Skeletal muscle cell (primary cell): ENCODE results near the gene WNK1.
A peak's percentile ranks its signal among the peaks of the same experiment; 100 is the strongest.
"Not testable (repeated sequence)": the region's sequence is repeated elsewhere in the genome, so short reads cannot be mapped to it uniquely, and the experiment has no call there.

ENCODE experiments used
- DNase-seq: peaks from one replicate; pipeline ENCODE4 v3.0.0-alpha.2; 2010; ENCODE audit warnings: low read depth
- H3K4me3 ChIP-seq: 2 replicates; pipeline ENCODE4 v1.5.1; 2011; ENCODE audit warnings: low read depth, mild to moderate bottlenecking, control low read depth, low read length, moderate library complexity

Gene WNK1

GRCh38 chr12:848173-848865 lies 95.9 kb downstream of the WNK1 start:
- DNase-seq, result no peak
- no peak overlapping the region for H3K4me3 ChIP-seq

GRCh38 chr12:848882-849527 lies 96.6 kb downstream of the WNK1 start:
- H3K4me3 ChIP-seq, result no peak overlapping the region
- DNase-seq, result no peak

DNA sequence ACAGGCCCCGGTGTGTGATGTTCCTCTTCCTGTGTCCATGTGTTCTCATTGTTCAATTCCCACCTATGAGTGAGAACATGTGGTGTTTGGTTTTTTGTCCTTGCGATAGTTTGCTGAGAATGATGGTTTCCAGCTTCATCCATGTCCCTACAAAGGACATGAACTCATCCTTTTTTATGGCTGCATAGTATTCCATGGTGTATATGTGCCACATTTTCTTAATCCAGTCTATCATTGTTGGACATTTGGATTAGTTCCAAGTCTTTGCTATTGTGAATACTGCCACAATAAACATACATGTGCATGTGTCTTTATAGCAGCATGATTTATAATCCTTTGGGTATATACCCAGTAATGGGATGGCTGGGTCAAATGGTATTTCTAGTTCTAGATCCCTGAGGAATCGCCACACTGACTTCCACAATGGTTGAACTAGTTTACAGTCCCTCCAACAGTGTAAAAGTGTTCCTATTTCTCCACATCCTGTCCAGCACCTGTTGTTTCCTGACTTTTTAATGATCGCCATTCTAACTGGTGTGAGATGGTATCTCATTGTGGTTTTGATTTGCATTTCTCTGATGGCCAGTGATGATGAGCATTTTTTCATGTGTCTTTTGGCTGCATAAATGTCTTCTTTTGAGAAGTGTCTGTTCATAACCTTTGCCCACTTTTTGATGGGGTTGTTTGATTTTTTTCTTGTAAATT lies 97.5 kb downstream of the WNK1 start:
- DNase-seq, H3K4me3 ChIP-seq: not testable (repeated sequence)

GRCh38 chr12:851343-851742 lies 99.0 kb downstream of the WNK1 start:
- no peak overlapping the region for H3K4me3 ChIP-seq
- DNase-seq, result peak; percentile 16

DNA sequence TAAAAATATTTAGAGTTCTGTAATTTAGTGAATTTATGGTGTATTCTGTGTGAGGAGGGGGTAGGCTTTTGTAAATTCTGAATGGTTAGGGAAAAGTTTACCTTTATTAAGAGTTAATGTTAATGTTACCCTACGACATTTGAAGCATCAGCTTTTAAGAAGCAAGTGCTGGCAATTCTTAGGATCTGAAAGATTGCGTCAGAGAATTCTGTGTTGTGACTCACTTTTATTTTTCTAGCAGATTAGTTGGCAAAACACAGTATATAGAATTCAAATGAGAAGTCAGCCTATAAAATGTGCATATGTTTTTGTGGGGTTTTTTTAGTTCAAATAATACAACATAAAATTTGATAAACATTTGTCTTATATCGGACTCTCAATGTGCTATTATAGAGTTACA lies 99.5 kb downstream of the WNK1 start:
- DNase-seq, result peak; percentile 37
- no peak overlapping the region for H3K4me3 ChIP-seq

- DNase-seq, result no peak
- H3K4me3 ChIP-seq, result no peak overlapping the region
Observed at GRCh38 chr12:852864-853263, 100.5 kb downstream of the WNK1 start.

DNA sequence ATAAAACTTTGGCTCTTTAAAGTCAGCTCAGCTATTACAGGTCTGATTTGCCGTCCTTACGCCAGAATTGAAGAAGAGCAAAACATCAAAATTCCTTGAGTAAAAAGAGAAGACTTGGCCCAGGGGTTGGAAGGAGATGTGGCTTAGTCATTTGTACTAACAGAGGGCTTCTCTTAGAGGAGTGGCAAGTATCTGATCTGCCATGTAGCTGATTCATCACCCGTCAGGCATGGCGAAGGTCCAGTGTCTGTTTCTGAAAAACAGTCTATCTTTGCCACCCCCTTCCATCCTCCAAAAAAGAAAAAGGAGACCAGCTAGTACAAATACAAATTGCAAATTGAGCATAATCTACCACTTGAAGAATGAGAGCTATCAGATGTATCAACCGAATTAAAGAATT lies 105.2 kb downstream of the WNK1 start:
- DNase-seq, result peak; percentile 74
- no peak overlapping the region for H3K4me3 ChIP-seq

GRCh38 chr12:862303-862911 lies 110.0 kb downstream of the WNK1 start:
- H3K4me3 ChIP-seq, result no peak overlapping the region
- no peak for DNase-seq

- no peak overlapping the region for H3K4me3 ChIP-seq
- DNase-seq, result no peak
Observed at GRCh38 chr12:863285-863684, 110.9 kb downstream of the WNK1 start.

- no peak overlapping the region for H3K4me3 ChIP-seq
- DNase-seq, result no peak
Observed at GRCh38 chr12:865614-866013, 113.2 kb downstream of the WNK1 start.

DNA sequence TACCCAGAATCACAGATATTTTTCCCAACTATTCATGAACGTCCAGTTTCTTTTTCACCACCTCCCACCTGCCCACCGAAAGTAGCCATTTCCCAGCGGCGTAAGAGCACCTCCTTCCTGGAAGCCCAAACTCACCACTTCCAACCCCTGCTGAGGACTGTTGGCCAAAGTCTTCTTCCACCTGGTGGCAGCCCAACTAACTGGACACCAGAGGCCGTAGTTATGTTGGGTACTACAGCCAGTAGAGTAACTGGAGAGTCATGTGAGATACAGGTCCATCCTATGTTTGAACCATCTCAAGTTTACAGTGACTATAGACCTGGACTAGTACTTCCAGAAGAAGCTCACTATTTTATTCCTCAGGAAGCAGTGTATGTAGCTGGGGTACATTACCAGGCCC lies 115.5 kb downstream of the WNK1 start:
- DNase-seq, result no peak
- H3K4me3 ChIP-seq, result no peak overlapping the region

GRCh38 chr12:868722-869121 lies 116.3 kb downstream of the WNK1 start:
- DNase-seq, result no peak
- H3K4me3 ChIP-seq, result no peak overlapping the region

DNA sequence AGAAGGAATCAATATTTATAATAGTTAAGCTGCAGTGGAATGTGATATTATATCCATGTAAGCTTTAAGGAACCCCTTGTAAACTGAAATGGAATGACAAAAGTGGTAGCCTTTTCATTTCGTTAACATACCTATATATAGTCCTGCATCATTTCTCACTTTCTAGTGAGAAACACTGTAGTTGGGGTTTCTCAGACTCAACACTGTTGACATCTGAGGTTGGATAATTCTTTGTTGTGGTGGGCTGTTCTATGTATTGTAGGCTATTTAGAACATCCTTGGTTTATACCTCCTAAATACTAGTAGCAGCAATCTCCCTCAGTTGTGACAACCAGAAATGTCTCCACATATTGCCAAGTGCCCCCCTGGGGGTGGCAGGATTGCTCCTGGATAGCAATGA lies 118.0 kb downstream of the WNK1 start:
- H3K4me3 ChIP-seq, result no peak overlapping the region
- DNase-seq, result no peak

DNA sequence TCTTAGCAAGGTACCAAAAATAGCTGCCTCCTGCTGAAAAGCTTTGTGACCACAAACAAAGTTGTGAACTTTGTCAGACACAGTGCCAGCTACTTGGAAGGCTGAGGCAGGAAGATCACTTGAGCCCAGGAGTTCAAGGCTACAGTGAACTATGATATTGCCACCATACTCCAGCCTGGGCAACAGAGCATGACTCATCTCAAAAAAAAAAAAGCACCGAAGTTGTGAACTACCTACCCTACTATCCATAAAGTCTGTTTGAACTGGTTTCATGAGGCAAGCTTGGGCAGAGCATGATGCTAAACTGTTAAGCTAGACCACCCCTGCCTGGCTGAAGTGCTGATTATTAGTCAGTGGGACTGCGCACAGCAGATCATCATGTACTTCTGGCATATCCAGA lies 121.6 kb downstream of the WNK1 start:
- no peak for DNase-seq
- H3K4me3 ChIP-seq, result no peak overlapping the region

- H3K4me3 ChIP-seq, result no peak overlapping the region
- peak; percentile 87 for DNase-seq
Observed at GRCh38 chr12:879641-880040, 127.3 kb downstream of the WNK1 start.

DNA sequence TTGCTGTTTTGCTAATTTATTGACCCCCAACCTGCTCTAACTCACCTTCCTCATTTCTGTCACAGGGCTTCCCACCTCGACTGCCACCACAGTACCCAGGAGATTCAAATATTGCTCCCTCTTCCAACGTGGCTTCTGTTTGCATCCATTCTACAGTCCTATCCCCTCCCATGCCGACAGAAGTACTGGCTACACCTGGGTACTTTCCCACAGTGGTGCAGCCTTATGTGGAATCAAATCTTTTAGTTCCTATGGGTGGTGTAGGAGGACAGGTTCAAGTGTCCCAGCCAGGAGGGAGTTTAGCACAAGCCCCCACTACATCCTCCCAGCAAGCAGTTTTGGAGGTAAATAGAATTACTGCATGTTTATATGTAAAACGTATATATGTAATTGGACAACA lies 128.3 kb downstream of the WNK1 start:
- no peak overlapping the region for H3K4me3 ChIP-seq
- DNase-seq, result no peak

DNA sequence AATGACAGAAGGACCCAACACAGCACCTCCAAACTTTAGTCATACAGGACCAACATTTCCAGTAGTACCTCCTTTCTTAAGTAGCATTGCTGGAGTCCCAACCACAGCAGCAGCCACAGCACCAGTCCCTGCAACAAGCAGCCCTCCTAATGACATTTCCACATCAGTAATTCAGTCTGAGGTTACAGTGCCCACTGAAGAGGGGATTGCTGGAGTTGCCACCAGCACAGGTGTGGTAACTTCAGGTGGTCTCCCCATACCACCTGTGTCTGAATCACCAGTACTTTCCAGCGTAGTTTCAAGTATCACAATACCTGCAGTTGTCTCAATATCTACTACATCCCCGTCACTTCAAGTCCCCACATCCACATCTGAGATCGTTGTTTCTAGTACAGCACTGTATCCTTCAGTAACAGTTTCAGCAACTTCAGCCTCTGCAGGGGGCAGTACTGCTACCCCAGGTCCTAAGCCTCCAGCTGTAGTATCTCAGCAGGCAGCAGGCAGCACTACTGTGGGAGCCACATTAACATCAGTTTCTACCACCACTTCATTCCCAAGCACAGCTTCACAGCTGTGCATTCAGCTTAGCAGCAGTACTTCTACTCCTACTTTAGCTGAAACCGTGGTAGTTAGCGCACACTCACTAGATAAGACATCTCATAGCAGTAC lies 132.5 kb downstream of the WNK1 start:
- no peak overlapping the region for H3K4me3 ChIP-seq
- DNase-seq, result no peak

DNA sequence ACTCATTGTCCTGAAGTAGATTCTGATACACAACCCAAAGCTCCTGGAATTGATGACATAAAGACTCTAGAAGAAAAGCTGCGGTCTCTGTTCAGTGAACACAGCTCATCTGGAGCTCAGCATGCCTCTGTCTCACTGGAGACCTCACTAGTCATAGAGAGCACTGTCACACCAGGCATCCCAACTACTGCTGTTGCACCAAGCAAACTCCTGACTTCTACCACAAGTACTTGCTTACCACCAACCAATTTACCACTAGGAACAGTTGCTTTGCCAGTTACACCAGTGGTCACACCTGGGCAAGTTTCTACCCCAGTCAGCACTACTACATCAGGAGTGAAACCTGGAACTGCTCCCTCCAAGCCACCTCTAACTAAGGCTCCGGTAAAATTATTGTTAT lies 133.3 kb downstream of the WNK1 start:
- DNase-seq, result no peak
- H3K4me3 ChIP-seq, result no peak overlapping the region

GRCh38 chr12:886206-886605 lies 133.8 kb downstream of the WNK1 start:
- H3K4me3 ChIP-seq, result no peak overlapping the region
- no peak for DNase-seq

- H3K4me3 ChIP-seq, result no peak overlapping the region
Observed at GRCh38 chr12:894226-894625, 141.8 kb downstream of the WNK1 start.

More at GRCh38 chr12:894226-894625, 141.8 kb downstream of the WNK1 start:
- no peak for DNase-seq
